HCT116 (cell line): ENCODE data around the gene RUNDC3A.

Experiments used
- EZH2 ChIP-seq: fragments of 200-600 bp; sonication (generic); IDR thresholded peaks from 2 replicates; pipeline ENCODE4 v1.6.1; 2017; ENCODE audit warnings: antibody characterized with exemption, mixed run types
- JUND ChIP-seq: IDR thresholded peaks from 2 replicates; pipeline ENCODE4 v1.6.1; 2012
- MAX ChIP-seq: IDR thresholded peaks from 2 replicates; pipeline ENCODE4 v1.6.1; 2012
- SP1 ChIP-seq: IDR thresholded peaks from 2 replicates; pipeline ENCODE4 v1.6.1; 2012; ENCODE audit warnings: low read depth
- TF ChIP-seq, protein P1 (sequence below): IDR thresholded peaks from 2 replicates; pipeline ENCODE4 v1.6.1; 2012; ENCODE audit warnings: low read depth
- TF ChIP-seq, protein P2 (sequence below), 3 experiments: fragments of 200-600 bp in 1 of 3; sonication (generic) in 1 of 3; IDR thresholded peaks in 2 of 3; conservative IDR thresholded peaks in 1 of 3; 2 replicates each; pipeline ENCODE4 v1.5.1; 2012 to 2017; ENCODE audit warnings: low read depth in 2 of 3, low read length in 2 of 3, antibody characterized with exemption in 1 of 3, borderline replicate concordance in 1 of 3, control low read depth in 1 of 3, mild to moderate bottlenecking in 1 of 3, mixed read lengths in 1 of 3, mixed run types in 1 of 3, moderate library complexity in 1 of 3; ENCODE audit not compliant: insufficient read depth in 1 of 3

- TF ChIP-seq, protein P1, sequence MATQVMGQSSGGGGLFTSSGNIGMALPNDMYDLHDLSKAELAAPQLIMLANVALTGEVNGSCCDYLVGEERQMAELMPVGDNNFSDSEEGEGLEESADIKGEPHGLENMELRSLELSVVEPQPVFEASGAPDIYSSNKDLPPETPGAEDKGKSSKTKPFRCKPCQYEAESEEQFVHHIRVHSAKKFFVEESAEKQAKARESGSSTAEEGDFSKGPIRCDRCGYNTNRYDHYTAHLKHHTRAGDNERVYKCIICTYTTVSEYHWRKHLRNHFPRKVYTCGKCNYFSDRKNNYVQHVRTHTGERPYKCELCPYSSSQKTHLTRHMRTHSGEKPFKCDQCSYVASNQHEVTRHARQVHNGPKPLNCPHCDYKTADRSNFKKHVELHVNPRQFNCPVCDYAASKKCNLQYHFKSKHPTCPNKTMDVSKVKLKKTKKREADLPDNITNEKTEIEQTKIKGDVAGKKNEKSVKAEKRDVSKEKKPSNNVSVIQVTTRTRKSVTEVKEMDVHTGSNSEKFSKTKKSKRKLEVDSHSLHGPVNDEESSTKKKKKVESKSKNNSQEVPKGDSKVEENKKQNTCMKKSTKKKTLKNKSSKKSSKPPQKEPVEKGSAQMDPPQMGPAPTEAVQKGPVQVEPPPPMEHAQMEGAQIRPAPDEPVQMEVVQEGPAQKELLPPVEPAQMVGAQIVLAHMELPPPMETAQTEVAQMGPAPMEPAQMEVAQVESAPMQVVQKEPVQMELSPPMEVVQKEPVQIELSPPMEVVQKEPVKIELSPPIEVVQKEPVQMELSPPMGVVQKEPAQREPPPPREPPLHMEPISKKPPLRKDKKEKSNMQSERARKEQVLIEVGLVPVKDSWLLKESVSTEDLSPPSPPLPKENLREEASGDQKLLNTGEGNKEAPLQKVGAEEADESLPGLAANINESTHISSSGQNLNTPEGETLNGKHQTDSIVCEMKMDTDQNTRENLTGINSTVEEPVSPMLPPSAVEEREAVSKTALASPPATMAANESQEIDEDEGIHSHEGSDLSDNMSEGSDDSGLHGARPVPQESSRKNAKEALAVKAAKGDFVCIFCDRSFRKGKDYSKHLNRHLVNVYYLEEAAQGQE: no peak
- TF ChIP-seq MAX (no peak), JUND (no peak), EZH2 (no peak), SP1 (no peak)
- TF ChIP-seq, protein P2, sequence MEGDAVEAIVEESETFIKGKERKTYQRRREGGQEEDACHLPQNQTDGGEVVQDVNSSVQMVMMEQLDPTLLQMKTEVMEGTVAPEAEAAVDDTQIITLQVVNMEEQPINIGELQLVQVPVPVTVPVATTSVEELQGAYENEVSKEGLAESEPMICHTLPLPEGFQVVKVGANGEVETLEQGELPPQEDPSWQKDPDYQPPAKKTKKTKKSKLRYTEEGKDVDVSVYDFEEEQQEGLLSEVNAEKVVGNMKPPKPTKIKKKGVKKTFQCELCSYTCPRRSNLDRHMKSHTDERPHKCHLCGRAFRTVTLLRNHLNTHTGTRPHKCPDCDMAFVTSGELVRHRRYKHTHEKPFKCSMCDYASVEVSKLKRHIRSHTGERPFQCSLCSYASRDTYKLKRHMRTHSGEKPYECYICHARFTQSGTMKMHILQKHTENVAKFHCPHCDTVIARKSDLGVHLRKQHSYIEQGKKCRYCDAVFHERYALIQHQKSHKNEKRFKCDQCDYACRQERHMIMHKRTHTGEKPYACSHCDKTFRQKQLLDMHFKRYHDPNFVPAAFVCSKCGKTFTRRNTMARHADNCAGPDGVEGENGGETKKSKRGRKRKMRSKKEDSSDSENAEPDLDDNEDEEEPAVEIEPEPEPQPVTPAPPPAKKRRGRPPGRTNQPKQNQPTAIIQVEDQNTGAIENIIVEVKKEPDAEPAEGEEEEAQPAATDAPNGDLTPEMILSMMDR (IDR thresholded peaks at IDR 0.05 in 2 of 3, conservative IDR thresholded peaks at IDR 0.05 in 1 of 3; ENCODE audit: borderline replicate concordance in 1 of 3, insufficient read depth in 1 of 3, low read depth in 2 of 3, low read length in 2 of 3): no peak
Observed at GRCh38 chr17:44361292-44362260, 53.2 kb downstream of the RUNDC3A start.
